ENCODE data around the gene GPR157.

GPR157 gene

GRCh38 chr1:9062021-9062471, 66.9 kb downstream of the GPR157 start:
- no peak overlapping the region for H3K4me3 ChIP-seq (replicated peaks; ENCODE audit: low read depth, low read length)
- peak; percentile 14 for DNase-seq (ENCODE audit: extremely low read depth, low read depth)
- no peak for TF ChIP-seq CTCF (IDR thresholded peaks at IDR 0.05; ENCODE audit: low read depth, low read length, missing control alignments)

DNA sequence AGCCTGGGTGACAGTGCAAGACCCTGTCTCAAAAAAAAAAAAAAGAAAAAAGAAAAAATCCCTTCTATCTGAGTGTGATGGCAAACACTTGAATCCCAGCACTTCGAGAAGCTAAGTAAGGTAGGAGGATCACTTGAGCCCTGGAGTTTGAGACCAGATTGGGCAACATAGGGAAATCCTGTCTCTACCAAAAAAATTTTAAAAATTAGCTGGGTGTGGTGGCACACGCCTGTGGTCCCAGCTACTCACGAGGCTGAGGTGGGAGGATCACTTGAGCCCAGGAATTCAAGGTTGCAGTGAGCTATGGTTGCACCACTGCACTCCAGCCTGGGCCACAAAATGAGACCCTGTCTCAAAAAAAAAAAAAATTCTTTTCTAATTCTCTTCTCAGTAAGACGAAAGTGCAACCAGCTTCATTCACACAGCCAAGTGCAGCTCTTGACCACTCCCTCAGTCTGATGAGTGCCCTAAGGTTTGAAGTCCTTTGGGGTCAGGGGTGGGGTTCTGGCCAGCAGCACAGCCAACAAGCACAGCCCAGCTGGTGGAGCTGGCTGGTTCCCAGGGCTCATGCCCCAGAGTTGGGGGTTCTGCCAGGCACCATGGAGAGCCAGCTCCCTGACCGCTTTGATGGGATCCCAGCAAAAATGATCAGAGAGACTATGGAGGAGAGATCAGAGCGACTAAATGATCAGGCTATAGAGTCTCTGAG, 67.5 kb downstream of the GPR157 start:
- no peak overlapping the region for H3K4me3 ChIP-seq (replicated peaks; ENCODE audit: low read depth, low read length)
- no peak for DNase-seq (ENCODE audit: extremely low read depth, low read depth)
- TF ChIP-seq CTCF (IDR thresholded peaks at IDR 0.05; ENCODE audit: low read depth, low read length, missing control alignments): no peak

- DNase-seq (ENCODE audit: extremely low read depth, low read depth): no peak
- no peak overlapping the region for H3K4me3 ChIP-seq (replicated peaks; ENCODE audit: low read depth, low read length)
- TF ChIP-seq CTCF (IDR thresholded peaks at IDR 0.05; ENCODE audit: low read depth, low read length, missing control alignments): no peak
These were observed 68.8 kb downstream of the GPR157 start for GRCh38 chr1:9059891-9060744.

- no peak for DNase-seq (ENCODE audit: extremely low read depth, low read depth)
- peak; percentile 32 for TF ChIP-seq CTCF (IDR thresholded peaks at IDR 0.05; ENCODE audit: low read depth, low read length, missing control alignments)
- H3K4me3 ChIP-seq (replicated peaks; ENCODE audit: low read depth, low read length): no peak overlapping the region
These were observed 70.4 kb downstream of the GPR157 start for GRCh38 chr1:9058465-9058864.

DNA sequence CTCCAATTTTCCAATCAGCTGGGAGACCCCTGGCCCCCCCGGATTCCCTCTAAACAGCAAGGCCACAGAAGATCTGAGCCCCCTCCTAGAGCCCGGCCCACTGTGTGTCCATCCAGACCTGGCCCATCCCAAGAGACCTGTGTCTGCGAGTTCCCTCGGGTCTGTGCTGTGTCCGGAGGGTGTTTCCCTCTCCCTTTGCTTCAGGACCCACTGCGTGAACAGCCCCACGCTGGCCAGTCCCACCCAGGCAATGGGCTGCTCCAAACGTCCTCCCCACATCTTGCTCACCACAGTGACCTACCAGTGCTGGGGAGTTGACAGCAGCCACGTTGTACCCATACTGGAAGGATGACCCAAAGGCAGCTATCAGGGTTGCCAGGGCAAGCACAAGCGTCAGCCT, 71.1 kb downstream of the GPR157 start:
- no peak overlapping the region for H3K4me3 ChIP-seq (replicated peaks; ENCODE audit: low read depth, low read length)
- no peak for TF ChIP-seq CTCF (IDR thresholded peaks at IDR 0.05; ENCODE audit: low read depth, low read length, missing control alignments)
- no peak for DNase-seq (ENCODE audit: extremely low read depth, low read depth)

GRCh38 chr1:9052272-9053049, 76.4 kb downstream of the GPR157 start:
- no peak overlapping the region for H3K4me3 ChIP-seq (replicated peaks; ENCODE audit: low read depth, low read length)
- TF ChIP-seq CTCF (IDR thresholded peaks at IDR 0.05; ENCODE audit: low read depth, low read length, missing control alignments): no peak
- DNase-seq (ENCODE audit: extremely low read depth, low read depth): no peak

Measured in HFF-Myc (cell line).